Adrenal gland (tissue), 5 donors: ENCODE results near the gene HCN3.

ENCODE experiments used
- CTCF ChIP-seq, 6 experiments: fragments of 450-650 bp in 4 of 6; fragments of 200-600 bp in 2 of 6; sonication (generic) in 1 of 6; IDR thresholded peaks; 1 replicate in 5 of 6; 2 replicates in 1 of 6; pipeline versions ENCODE4 v1.5.1 to v1.8.0; 2016 to 2021; ENCODE audit warnings: antibody characterized with exemption in 6 of 6, mild to moderate bottlenecking in 2 of 6, moderate library complexity in 1 of 6
- POLR2A ChIP-seq, 2 donors: fragments of 450-650 bp; IDR thresholded peaks; one replicate each; pipeline ENCODE4 v1.6.1; 2017; ENCODE audit warnings: antibody characterized with exemption in 2 of 2, mild to moderate bottlenecking in 2 of 2, moderate library complexity in 1 of 2
- donor health status: DM: no; HTN: no; CAD: no.

GRCh38 chr1:155326020-155326526 lies 48.8 kb downstream of the HCN3 start:
- no peak for TF ChIP-seq CTCF (IDR thresholded peaks at IDR 0.05)
- TF ChIP-seq POLR2A (IDR thresholded peaks at IDR 0.05) = no peak
